GM19452 (cell line): Measurements from ENCODE around the gene BEST1.
"Not testable (repeated sequence)": the region's sequence is repeated elsewhere in the genome, so short reads cannot be mapped to it uniquely, and the experiment has no call there.

Source experiments
- ATAC-seq: cut with Tn5 transposase; IDR thresholded peaks from one replicate; pipeline ENCODE4 v1.9.1; 2021; ENCODE audit not compliant: unreplicated experiment

BEST1 gene

GRCh38 chr11:61947486-61948210 is 2.5 kb upstream of the BEST1 start:
- no peak for ATAC-seq

- no peak for ATAC-seq
Measured at GRCh38 chr11:61948505-61948904, 1.6 kb upstream of the BEST1 start.

DNA sequence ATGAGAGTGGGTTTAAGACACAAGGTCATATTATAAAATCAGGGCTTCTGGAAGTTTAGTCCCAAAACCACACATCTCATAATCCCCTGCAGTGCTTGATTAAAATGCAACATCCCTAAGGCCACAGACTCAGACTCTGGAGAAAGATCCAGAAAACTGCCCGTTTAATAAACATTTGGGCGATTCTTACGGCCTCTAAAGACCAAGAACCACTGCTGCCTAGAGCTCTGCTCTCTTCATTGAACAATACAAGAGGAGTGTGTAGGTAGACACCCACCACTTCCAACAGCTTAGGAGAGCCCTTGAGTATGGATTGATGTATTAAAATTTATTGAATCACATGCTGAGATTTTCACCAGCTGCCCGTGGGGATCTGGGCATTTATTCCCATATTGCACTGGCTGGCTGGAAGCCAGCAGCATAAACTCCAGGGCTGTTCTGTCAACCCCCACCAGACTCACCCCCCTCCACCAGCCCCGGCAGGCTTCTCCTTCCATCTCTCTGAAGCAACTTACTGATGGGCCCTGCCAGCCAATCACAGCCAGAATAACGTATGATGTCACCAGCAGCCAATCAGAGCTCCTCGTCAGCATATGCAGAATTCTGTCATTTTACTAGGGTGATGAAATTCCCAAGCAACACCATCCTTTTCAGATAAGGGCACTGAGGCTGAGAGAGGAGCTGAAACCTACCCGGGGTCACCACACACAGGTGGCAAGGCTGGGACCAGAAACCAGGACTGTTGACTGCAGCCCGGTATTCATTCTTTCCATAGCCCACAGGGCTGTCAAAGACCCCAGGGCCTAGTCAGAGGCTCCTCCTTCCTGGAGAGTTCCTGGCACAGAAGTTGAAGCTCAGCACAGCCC is 749 bp upstream of the BEST1 start:
- no peak for ATAC-seq

DNA sequence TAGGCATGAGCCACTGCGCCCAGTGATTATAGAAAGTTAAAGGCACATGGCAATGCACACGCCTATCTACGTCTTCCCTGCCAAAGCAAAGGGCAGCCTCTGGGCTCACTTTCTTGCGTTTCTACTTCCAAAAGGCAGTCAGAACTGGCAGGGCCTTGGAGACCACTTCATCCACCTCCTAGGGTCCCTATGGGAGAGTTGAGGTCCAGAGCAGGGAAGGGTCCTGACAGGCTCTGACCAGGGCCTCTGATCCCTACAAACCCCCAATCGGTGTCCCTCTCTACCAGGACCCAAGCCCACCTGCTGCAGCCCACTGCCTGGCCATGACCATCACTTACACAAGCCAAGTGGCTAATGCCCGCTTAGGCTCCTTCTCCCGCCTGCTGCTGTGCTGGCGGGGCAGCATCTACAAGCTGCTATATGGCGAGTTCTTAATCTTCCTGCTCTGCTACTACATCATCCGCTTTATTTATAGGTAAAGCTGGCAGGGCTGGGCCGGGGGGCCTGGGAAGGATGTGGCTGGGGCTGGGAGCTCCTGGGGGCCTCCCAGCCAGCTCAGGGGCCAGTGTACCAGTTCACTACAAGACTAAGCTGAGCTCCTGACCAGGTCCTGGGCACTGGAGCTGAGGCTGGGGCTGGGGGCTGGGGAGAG is 1.5 kb downstream of the BEST1 start:
- no peak for ATAC-seq

DNA sequence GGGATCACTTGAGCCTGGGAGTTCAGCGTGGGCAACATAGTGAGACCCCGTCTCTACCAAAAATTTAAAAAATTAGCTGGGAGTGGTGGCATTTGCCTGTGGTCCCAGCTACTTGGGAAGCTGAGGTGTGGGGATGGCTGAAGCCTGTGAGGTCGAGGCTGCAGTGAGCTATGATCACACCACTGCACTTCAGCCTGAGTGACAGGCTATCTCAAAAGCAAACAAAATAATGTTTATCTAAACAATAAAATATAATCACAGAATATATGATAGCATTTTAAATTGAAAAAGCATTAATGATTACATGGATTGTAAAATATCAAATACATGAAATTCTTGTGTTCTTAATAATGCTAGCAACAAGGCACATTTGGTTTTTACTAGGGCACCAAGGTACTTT is 2.7 kb downstream of the BEST1 start:
- no peak for ATAC-seq

- not testable (repeated sequence) for ATAC-seq
Measured at GRCh38 chr11:61953632-61954031, 3.5 kb downstream of the BEST1 start.

GRCh38 chr11:61954106-61954850 is 4.1 kb downstream of the BEST1 start:
- ATAC-seq = no peak

GRCh38 chr11:61954851-61955421 is 4.8 kb downstream of the BEST1 start:
- no peak for ATAC-seq

GRCh38 chr11:61955422-61956135 is 5.4 kb downstream of the BEST1 start:
- ATAC-seq = no peak

GRCh38 chr11:61956191-61957020 is 6.3 kb downstream of the BEST1 start:
- ATAC-seq = no peak

- ATAC-seq = no peak
Measured at GRCh38 chr11:61957021-61957770, 7.0 kb downstream of the BEST1 start.

GRCh38 chr11:61958590-61958989 is 8.4 kb downstream of the BEST1 start:
- ATAC-seq = no peak

DNA sequence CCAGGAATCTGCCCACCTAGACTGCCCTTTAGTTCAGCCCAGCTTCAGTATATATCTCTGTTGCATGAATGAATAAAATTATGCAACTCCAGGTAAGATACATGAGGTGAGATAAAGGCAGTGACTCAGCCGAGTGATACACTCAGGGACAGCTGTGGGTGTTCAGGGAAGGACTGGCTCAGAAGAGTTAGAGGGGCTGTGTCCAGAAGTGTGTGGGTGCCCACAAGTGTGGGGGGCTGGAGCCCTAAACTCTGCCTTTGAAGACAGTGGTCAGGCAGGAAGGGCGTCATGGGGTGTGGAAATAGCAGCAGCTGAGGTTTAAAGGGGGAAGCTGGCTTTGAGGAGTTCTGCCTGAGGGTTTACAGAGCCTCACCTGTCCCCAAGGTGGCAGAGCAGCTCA is 9.0 kb downstream of the BEST1 start:
- ATAC-seq = no peak

- ATAC-seq = no peak
Measured at GRCh38 chr11:61959678-61960077, 9.5 kb downstream of the BEST1 start.

GRCh38 chr11:61960532-61960931 is 10.4 kb downstream of the BEST1 start:
- no peak for ATAC-seq

DNA sequence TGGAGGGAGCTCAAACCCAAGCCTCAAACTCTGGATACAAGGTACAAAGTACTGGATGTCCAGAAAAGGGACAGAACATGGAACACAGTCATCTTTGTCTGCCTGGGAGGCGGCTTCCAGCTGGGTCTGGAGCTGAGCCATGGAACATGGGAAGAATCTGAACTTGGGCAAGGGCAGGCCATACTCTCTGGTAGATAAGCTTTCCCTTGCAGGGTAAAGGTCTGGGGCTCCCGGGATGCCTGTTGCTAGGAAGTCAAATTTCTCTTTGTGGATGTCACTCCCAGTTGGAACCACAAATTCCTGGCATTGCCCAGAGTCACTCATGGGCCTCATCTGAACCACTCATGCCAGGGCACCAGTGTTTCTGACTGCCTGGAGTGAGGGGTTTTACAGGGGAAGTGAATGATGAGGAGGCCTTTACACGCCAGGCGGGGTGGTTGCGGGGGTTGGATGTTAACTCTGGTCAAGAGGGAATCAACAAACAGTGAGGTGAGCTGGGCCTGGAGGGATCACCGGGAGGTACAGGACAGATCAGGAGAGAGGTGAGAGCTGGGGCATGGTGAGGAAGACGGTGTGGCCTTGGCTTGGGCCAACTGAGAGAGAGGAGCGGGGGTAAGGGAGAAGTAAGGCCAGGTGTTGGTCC is 11.5 kb downstream of the BEST1 start:
- ATAC-seq = no peak

DNA sequence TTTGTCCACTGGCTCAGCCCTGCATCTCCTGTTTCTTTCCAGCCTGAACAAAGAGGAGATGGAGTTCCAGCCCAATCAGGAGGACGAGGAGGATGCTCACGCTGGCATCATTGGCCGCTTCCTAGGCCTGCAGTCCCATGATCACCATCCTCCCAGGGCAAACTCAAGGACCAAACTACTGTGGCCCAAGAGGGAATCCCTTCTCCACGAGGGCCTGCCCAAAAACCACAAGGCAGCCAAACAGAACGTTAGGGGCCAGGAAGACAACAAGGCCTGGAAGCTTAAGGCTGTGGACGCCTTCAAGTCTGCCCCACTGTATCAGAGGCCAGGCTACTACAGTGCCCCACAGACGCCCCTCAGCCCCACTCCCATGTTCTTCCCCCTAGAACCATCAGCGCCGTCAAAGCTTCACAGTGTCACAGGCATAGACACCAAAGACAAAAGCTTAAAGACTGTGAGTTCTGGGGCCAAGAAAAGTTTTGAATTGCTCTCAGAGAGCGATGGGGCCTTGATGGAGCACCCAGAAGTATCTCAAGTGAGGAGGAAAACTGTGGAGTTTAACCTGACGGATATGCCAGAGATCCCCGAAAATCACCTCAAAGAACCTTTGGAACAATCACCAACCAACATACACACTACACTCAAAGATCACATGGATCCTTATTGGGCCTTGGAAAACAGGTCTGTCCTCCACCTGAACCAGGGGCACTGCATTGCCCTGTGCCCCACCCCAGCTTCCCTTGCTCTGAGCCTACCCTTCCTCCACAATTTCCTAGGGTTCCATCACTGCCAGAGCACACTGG is 12.3 kb downstream of the BEST1 start:
- no peak for ATAC-seq

- ATAC-seq = no peak
Measured at GRCh38 chr11:61963016-61963281, 12.8 kb downstream of the BEST1 start.
